H1 (cell line): ENCODE measurements around the gene FOXF2. TPM values are rescaled to one million over a fixed set of nuclear protein-coding genes. Genes with fewer than 3 reads are reported as not detected.

Experiments used
- CTCF ChIA-PET: fragments of 300-600 bp; sonication (Branson Sonifier 250); formaldehyde crosslinking; loops from one replicate; lab custom pipeline; 2021; ENCODE audit not compliant: partially characterized antibody; lab: Charles Lee
- POLR2A ChIA-PET: fragments of 300-600 bp; sonication (Branson Sonifier 250); formaldehyde crosslinking; loops from one replicate; lab custom pipeline; 2021; ENCODE audit warnings: inconsistent platforms; ENCODE audit not compliant: partially characterized antibody; lab: Charles Lee
- DNase-seq, 2 experiments: peaks; one replicate each; pipeline versions ENCODE4 v3.0.0 to v3.0.0-alpha.2; 2010 to 2022; ENCODE audit warnings: low spot score in 2 of 2, low read depth in 1 of 2, mixed read lengths in 1 of 2
- FAIRE-seq: peaks from 2 replicates; lab custom pipeline; 2011; peaks lifted over from hg19 to GRCh38; lab: Jason Lieb, UNC
- H2AFZ ChIP-seq: 2 replicates; pipeline ENCODE4 v1.8.1; 2012; ENCODE audit warnings: low read length, inconsistent platforms
- H2AK5ac ChIP-seq: 2 replicates; pipeline ENCODE4 v1.6.1; 2013; ENCODE audit warnings: low read depth, low read length
- H2BK120ac ChIP-seq: replicated peaks from 2 replicates; pipeline ENCODE3; 2013; ENCODE audit warnings: low read depth, low read length, inconsistent platforms
- H2BK12ac ChIP-seq: 2 replicates; pipeline ENCODE4 v1.6.1; 2013; ENCODE audit warnings: low read depth, low read length
- H2BK15ac ChIP-seq: 2 replicates; pipeline ENCODE4 v1.6.1; 2013; ENCODE audit warnings: low read length
- H2BK20ac ChIP-seq: 2 replicates; pipeline ENCODE4 v1.6.1; 2013; ENCODE audit warnings: low read length
- H2BK5ac ChIP-seq: 2 replicates; pipeline ENCODE4 v1.6.1; 2013; ENCODE audit warnings: low read depth, low read length
- H3K14ac ChIP-seq: 2 replicates; pipeline ENCODE4 v1.6.1; 2013; ENCODE audit warnings: inconsistent platforms; ENCODE audit not compliant: insufficient read length
- H3K18ac ChIP-seq: 2 replicates; pipeline ENCODE4 v1.6.1; 2013; ENCODE audit warnings: low read length; ENCODE audit errors: extremely low read depth
- H3K23ac ChIP-seq: 2 replicates; pipeline ENCODE4 v1.6.1; 2013; ENCODE audit warnings: inconsistent platforms; ENCODE audit not compliant: insufficient read length
- H3K23me2 ChIP-seq: 2 replicates; pipeline ENCODE4 v1.6.1; 2013; ENCODE audit warnings: low read depth, low read length
- H3K27ac ChIP-seq: 2 replicates; pipeline ENCODE4 v1.6.1; 2011; ENCODE audit warnings: low read depth, low read length, inconsistent platforms
- H3K27me3 ChIP-seq, 4 experiments: replicated peaks in 1 of 4; 1 replicate in 1 of 4; 2 replicates in 3 of 4; pipeline versions ENCODE4 v1.6.1 to v1.8.1; 2011 to 2013; ENCODE audit warnings: low read length in 3 of 4, mild to moderate bottlenecking in 3 of 4, inconsistent platforms in 2 of 4, mixed read lengths in 2 of 4, moderate library complexity in 1 of 4; ENCODE audit not compliant: control insufficient read depth in 3 of 4, insufficient read depth in 3 of 4; ENCODE audit errors: extremely low read depth in 1 of 4
- H3K36me3 ChIP-seq, 4 experiments: 2 replicates each; pipeline versions ENCODE4 v1.6.1 to v1.8.1; 2011 to 2013; ENCODE audit warnings: mild to moderate bottlenecking in 4 of 4, low read length in 3 of 4, moderate library complexity in 2 of 4, control low read depth in 1 of 4, inconsistent platforms in 1 of 4; ENCODE audit not compliant: insufficient read depth in 4 of 4, control insufficient read depth in 2 of 4
- H3K4ac ChIP-seq: replicated peaks from 2 replicates; pipeline ENCODE3; 2013; ENCODE audit warnings: low read length, low read depth, mixed read lengths, inconsistent platforms; ENCODE audit not compliant: insufficient read length
- H3K4me1 ChIP-seq, 4 experiments: replicated peaks in 1 of 4; 1 replicate in 1 of 4; 2 replicates in 3 of 4; pipeline versions ENCODE4 v1.6.1 to v1.8.1; 2011 to 2013; ENCODE audit warnings: low read length in 3 of 4, inconsistent platforms in 2 of 4, mixed read lengths in 1 of 4; ENCODE audit not compliant: insufficient read depth in 4 of 4, control insufficient read depth in 3 of 4
- H3K4me2 ChIP-seq, 2 experiments: 2 replicates each; pipeline versions ENCODE4 v1.6.1 to v1.8.1; 2011 to 2013; ENCODE audit warnings: low read depth in 2 of 2, low read length in 2 of 2, control low read depth in 1 of 2, inconsistent platforms in 1 of 2, mild to moderate bottlenecking in 1 of 2; ENCODE audit not compliant: insufficient read depth in 1 of 2
- H3K4me3 ChIP-seq, 4 experiments: fragments of 200-600, 300-600 bp in 1 of 4; sonication (generic), shearing (Covaris generic), sonication (Bioruptor Twin) in 1 of 4; 2 replicates each; pipeline versions ENCODE4 v1.5.1 to v1.8.1; 2011 to 2016; ENCODE audit warnings: low read length in 4 of 4, low read depth in 3 of 4, control low read depth in 2 of 4, inconsistent platforms in 2 of 4, mild to moderate bottlenecking in 2 of 4, mixed read lengths in 1 of 4, moderate library complexity in 1 of 4; ENCODE audit not compliant: insufficient read depth in 2 of 4; ENCODE audit errors: extremely low read depth in 1 of 4
- H3K56ac ChIP-seq: replicated peaks from 2 replicates; pipeline ENCODE3; 2013; ENCODE audit warnings: low read depth, mild to moderate bottlenecking, mixed read lengths, low read length, inconsistent platforms; ENCODE audit not compliant: insufficient read length
- H3K79me1 ChIP-seq: 2 replicates; pipeline ENCODE4 v1.6.1; 2013; ENCODE audit warnings: low read depth, low read length, control low read depth
- H3K79me2 ChIP-seq, 2 experiments: 2 replicates each; pipeline versions ENCODE4 v1.6.1 to v1.8.1; 2012 to 2013; ENCODE audit warnings: low read length in 2 of 2, mild to moderate bottlenecking in 2 of 2, inconsistent platforms in 1 of 2; ENCODE audit not compliant: insufficient read depth in 2 of 2, control insufficient read depth in 1 of 2
- H3K9ac ChIP-seq, 4 experiments: replicated peaks in 1 of 4; 1 replicate in 1 of 4; 2 replicates in 3 of 4; pipeline versions ENCODE4 v1.6.1 to v1.8.1; 2011 to 2013; ENCODE audit warnings: low read depth in 3 of 4, low read length in 3 of 4, control low read depth in 2 of 4, mild to moderate bottlenecking in 2 of 4, moderate library complexity in 2 of 4, inconsistent platforms in 1 of 4; ENCODE audit errors: extremely low read depth in 1 of 4
- H3K9me3 ChIP-seq, 2 experiments: 2 replicates each; pipeline versions ENCODE4 v1.6.1 to v1.8.1; 2012 to 2013; ENCODE audit warnings: mild to moderate bottlenecking in 2 of 2, moderate library complexity in 2 of 2, control low read depth in 1 of 2, inconsistent platforms in 1 of 2, low read depth in 1 of 2, low read length in 1 of 2, mixed read lengths in 1 of 2; ENCODE audit not compliant: insufficient read depth in 2 of 2
- H4K20me1 ChIP-seq, 2 experiments: replicated peaks in 1 of 2; 2 replicates each; pipeline versions ENCODE3 to v1.8.1; 2011 to 2013; ENCODE audit warnings: inconsistent platforms in 2 of 2, low read length in 2 of 2, mild to moderate bottlenecking in 1 of 2; ENCODE audit not compliant: insufficient read depth in 2 of 2, control insufficient read depth in 1 of 2
- H4K5ac ChIP-seq: 2 replicates; pipeline ENCODE4 v1.6.1; 2013; ENCODE audit warnings: low read length, low read depth, mixed read lengths, inconsistent platforms; ENCODE audit not compliant: insufficient read length
- H4K8ac ChIP-seq: 2 replicates; pipeline ENCODE4 v1.8.0; 2013; ENCODE audit warnings: mild to moderate bottlenecking, moderate library complexity, low read length, inconsistent platforms; ENCODE audit not compliant: insufficient read depth; ENCODE audit errors: extremely low read depth
- H4K91ac ChIP-seq: replicated peaks from 2 replicates; pipeline ENCODE3; 2013; ENCODE audit warnings: low read length, mixed read lengths, inconsistent platforms; ENCODE audit not compliant: insufficient read length
- CBX8 ChIP-seq: fragments of 300-800, 300-1000 bp; sonication (generic); IDR thresholded peaks from 2 replicates; pipeline ENCODE4 v1.7.1; 2016; ENCODE audit warnings: low read depth, low read length, borderline replicate concordance
- EZH2 ChIP-seq: fragments of 200-600 bp; sonication (generic); IDR thresholded peaks from 2 replicates; pipeline ENCODE4 v1.7.1; 2012; ENCODE audit warnings: low read depth, mild to moderate bottlenecking, moderate library complexity, low read length, inconsistent platforms; ENCODE audit not compliant: severe bottlenecking
- RNF2 ChIP-seq: fragments of 200-900, 300-1000 bp; sonication (generic); IDR thresholded peaks from 2 replicates; pipeline ENCODE4 v1.7.1; 2016; ENCODE audit warnings: borderline replicate concordance, low read depth, mild to moderate bottlenecking, antibody characterized with exemption, low read length; ENCODE audit not compliant: poor library complexity, severe bottlenecking; ENCODE audit errors: missing control alignments
- SP2 ChIP-seq: IDR thresholded peaks from 2 replicates; pipeline ENCODE4 v1.6.1; 2012; ENCODE audit warnings: mild to moderate bottlenecking, low read length, inconsistent platforms
- SUZ12 ChIP-seq: fragments of 200-600 bp; sonication (generic); IDR thresholded peaks from 2 replicates; pipeline ENCODE4 v1.6.1; 2012; ENCODE audit warnings: mild to moderate bottlenecking, inconsistent platforms, low read length, moderate library complexity, mixed read lengths
- WGBS, 2 experiments: shearing (Covaris generic) in 1 of 2; methylation state at CpG; one replicate each; pipeline versions ENCODE4 v1.1.6 to v1.1.7; 2013 to 2015; ENCODE audit warnings: low lambda C conversion rate in 2 of 2, mixed read lengths in 2 of 2, inconsistent platforms in 1 of 2, low coverage in 1 of 2, missing lambda C conversion rate in 1 of 2; ENCODE audit not compliant: insufficient replicate concordance in 2 of 2, insufficient coverage in 1 of 2, insufficient read length in 1 of 2; ENCODE audit errors: extremely low coverage in 1 of 2, missing lambda C conversion rate in 1 of 2; 5-methylcytosine and 5-hydroxymethylcytosine counted together
- polyA plus RNA-seq, 7 experiments: library from polyadenylated mRNA; depleted of rRNA in 3 of 7; stranded (reverse) in 5 of 7; unstranded in 2 of 7; fragments of >200 nt in 5 of 7; fragments of 200-250 nt in 2 of 7; gene quantifications; 1 replicate in 5 of 7; 2 replicates in 1 of 7; 4 replicates in 1 of 7; pipeline versions ENCODE4 v1.2.1 to v1.2.3, GENCODE V29; 2011 to 2013; ENCODE audit warnings: missing spikeins in 2 of 7, mixed read lengths in 2 of 7
- total RNA-seq: library from RNA; stranded (reverse); fragmentation: NEBNext Ultra II Directional; extraction: Animal tissue kit (Norgen Biotek cat#: 25700); gene quantifications from 2 replicates; pipeline ENCODE4 v1.2.1, GENCODE V29; 2021

Gene FOXF2
- total and polyA plus RNA-seq, 2 of the 8 experiments (the other 6 are each of a cell fraction or from before 2014, with no cell fraction given): 0.05 TPM; not detected in 1

DNA sequence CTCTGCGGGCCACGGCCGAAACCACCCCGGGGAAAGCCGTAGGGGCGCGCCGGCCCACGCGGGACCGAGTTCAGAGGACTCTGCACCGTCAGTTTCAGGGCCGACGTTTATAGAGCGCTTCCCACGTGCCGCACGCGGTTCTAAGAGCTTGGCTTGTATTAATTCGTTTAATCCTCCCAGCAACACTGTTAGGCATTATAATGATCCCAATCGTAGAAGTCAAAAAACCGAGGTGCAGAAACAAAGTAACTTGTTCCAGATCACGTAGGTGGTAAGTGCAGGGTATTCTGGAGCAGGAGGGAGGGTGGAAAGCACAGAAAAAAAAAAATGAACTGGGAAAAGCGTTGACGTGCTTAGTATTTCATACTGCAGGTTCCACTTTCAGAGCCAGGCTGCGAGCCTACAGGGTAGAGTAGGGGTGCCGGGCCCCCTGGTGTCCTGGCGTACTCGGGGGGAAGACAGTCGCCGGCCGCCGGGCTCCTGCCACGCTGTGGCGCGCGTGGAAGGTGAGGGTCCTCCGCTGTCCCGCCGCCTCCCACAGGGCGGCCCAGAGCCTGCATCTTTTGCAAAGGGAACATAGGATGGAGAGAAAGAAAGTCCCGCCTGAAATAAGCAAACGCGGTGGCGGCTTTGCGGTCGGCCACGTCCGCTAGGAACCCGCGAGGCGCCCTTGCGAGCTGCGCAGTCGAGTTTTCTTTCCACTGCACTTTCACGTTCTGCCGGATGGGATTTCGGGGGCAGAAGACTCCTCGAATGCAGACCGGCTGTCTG lies 10.2 kb upstream of the FOXF2 start:
- Histone ChIP-seq H3K18ac (no peak overlapping the region; the same call in 1 of the 2 replicates), H2BK120ac (no peak overlapping the region), H3K4ac (no peak overlapping the region), H4K8ac (no peak overlapping the region), H3K4me3 (peak overlapping the region in 2 of 4 experiments; percentile 0 to 53; a peak in 3 of 8 replicates), H3K36me3 (peaks cover 0 to 3% (median 0%) of the 10 kb centered on the region in 4 experiments; a peak in 1 of 8 replicates), H3K9ac (no peak overlapping the region), H3K56ac (no peak overlapping the region), H3K79me2 (no peaks in the 10 kb centered on the region), H3K14ac (no peak overlapping the region), H3K4me1 (peaks cover 0 to 30% (median 12%) of the 10 kb centered on the region in 4 experiments; a peak in 5 of 7 replicates), H2BK20ac (no peak overlapping the region), H3K9me3 (no peaks in the 10 kb centered on the region), H2BK15ac (no peak overlapping the region), H3K23ac (no peak overlapping the region), H2AK5ac (no peak overlapping the region), H3K4me2 (peak overlapping the region; percentile 54 to 67), H4K20me1 (peaks cover 13 to 21% of the 10 kb centered on the region in 2 experiments), H4K5ac (no peak overlapping the region), H3K79me1 (no peaks in the 10 kb centered on the region), H2BK5ac (no peak overlapping the region), H3K27me3 (peaks cover 75 to 99% (median 89%) of the 10 kb centered on the region in 4 experiments), H4K91ac (no peak overlapping the region), H3K27ac (no peak overlapping the region), H2AFZ (no peak overlapping the region), H3K23me2 (peaks cover 6% of the 10 kb centered on the region; the same call in 1 of the 2 replicates), H2BK12ac (no peak overlapping the region; the same call in 1 of the 2 replicates)
- ChIA-PET POLR2A (interaction anchor here (2.6 kb wide), 1 partner anchor 11 kb away, joined by 7 read pairs; no protein-coding TSS in a partner anchor), CTCF (interaction anchor here (0.9 to 1.7 kb wide), 6 partner anchors 8 to 34 kb away, joined by 3 to 10 read pairs (median 4); no protein-coding TSS in a partner anchor)
- WGBS, 2 experiments: 5% methylated on average over 60 of the region's 60 CpGs; no CpG with 5 or more reads in 1 of the 2 experiments
- TF ChIP-seq CBX8: peak; percentile 96; the same call in 1 of the 2 replicates
- TF ChIP-seq SP2: no peak
- peak; percentile 44 for TF ChIP-seq EZH2
- peak; percentile 97 for TF ChIP-seq RNF2
- TF ChIP-seq SUZ12: peak; percentile 55
- DNase-seq: no peak
- FAIRE-seq: no peak
